HG02852 (cell line): Measurements from ENCODE around the gene DNAJC28.
"Not testable (repeated sequence)": the region's sequence is repeated elsewhere in the genome, so short reads cannot be mapped to it uniquely, and the experiment has no call there.

Experiments
- ATAC-seq: cut with Tn5 transposase; IDR thresholded peaks from one replicate; pipeline ENCODE4 v1.9.1; 2021; ENCODE audit warnings: mild to moderate bottlenecking, moderate library complexity; ENCODE audit not compliant: unreplicated experiment

Gene DNAJC28

DNA sequence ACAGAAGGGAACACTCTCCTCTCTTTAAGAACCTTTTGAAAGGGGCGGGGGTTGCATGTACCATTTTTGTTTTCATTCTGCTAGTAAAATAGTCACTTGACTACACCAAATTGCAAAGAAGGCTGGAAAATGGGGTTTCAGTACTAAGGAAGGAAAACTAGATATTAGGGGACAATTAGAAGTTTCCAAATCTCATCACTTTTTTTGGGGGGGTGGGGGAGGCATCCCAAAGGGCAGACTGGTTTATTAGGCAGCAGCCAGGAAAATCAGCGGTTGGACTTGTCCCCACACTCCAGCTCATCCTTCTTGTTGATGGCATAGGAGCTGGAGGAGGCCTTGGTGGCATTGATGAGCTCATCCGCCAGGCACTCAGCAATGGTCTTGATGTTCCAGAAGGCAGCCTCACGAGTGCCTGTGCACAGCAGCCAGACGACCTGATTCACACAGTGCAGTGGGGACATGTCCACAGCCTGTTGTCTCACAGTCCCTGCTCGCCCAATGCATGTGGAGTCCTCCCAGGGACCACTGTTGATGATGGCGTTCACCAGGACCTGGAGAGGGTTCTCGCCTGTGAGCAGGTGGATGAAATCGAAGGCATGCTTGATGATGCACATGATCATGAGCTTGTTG is 10.1 kb downstream of the DNAJC28 start:
- ATAC-seq = no peak

DNA sequence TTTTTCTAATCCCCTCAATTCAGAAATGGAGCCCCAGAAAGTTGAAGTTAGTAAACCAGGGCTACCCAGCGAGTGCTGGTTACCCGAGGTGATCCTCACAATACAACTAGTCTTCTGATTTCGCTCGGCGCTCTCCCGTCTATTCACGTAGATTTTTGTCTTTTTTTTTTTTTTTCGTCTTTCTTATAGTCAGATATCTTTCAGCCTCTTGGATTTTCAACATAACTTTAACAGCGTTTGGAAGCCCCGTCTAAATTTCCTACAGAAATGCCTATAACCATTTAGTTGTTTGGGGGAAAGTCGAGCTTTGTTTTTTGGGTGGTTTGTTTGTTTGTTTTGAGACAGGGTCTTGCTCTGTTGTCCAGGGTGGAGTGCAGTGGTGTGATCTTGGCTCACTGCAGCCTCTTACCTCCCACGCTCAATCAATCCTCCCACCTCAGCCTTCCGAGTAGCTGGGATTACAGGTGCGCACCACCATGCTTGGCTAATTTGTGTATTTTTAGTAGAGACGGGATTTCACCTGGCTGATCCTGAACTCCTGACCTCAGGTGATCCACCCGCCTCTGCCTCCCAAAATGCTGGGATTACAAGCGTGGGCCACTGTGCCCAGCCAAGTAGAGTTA is 10.9 kb downstream of the DNAJC28 start:
- ATAC-seq = no peak

DNA sequence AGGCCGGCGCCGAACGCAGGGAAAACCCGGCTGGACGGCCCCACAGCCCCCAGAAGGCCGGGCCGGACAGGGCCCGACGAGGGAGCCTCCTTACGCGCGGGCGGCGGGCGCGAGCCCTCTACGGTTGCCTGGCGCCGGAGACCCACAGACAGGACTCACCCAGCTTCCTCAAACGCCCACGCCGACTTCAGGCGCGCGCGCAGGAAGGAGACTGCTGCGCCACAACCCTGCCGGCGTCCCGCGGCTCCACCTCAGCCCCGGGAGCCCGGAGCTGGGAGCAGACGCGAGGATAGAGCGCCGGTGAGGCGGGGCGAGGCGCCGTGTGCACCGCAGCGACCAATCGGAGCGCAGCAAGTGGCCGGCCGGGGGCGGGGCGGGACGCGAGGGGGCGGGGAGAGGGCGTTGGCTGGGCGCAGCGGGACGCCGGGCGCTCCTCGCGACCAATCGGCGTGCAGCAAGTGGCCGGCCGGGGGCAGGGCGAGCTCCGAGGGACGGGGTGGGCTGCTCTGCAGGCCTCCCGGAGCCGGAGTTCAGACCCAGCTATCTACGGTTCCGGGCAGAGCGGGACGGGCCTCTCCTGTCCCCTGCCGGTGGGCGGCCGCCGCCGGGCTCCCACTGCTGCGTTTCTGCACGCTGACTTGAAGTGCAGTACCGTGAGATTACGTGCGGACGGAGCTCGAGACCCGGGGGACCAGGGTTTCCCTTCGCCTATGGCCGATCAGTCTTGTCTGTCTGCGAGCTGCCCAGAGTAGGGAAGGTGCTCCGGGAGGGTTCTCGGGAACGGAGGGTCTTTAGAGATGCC is 11.6 kb downstream of the DNAJC28 start, which contains the start of gene TMEM50B:
TSS of gene TMEM50B (minus strand) at position 296 of the 802 bp plus-strand sequence. CDS start 11,089 bp downstream, outside the sequence.
- ATAC-seq = peak; percentile 92

DNA sequence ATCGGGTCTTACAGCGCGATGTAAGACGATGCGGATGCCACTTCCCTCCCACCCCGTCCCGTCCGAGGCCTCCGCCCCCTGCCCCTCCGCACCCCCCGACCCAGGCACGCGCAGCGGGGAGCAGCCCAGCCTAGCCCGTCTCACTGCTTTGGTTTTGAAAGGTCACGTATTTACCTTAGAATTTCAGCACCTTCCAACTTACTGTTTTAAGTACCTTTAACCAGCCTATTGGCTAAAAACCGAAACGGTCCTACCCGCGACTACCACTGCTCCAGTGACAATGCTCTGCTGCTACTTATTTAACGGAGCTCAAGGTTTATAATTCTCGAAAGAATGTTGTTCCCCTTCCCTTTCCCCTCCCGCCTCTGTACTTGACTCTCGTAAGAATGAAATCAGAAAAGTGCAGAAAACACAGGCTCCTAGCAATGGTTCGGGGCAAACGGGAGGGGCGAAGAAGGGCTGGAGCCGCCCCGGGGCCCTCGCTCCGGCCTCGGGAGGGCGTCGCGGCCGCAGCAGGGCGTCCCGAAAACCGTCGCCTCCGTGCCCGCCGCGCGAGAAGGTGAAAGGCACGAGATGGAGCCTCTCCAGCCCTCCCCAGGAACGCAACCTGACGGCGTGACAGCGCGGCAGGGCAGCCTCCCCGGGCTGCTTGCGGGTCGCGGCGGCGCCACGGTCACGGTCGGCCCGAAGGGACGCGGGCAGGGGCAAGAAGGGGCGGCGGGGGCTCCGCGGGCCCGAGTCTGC is 12.4 kb downstream of the DNAJC28 start:
- ATAC-seq = peak; percentile 26

DNA sequence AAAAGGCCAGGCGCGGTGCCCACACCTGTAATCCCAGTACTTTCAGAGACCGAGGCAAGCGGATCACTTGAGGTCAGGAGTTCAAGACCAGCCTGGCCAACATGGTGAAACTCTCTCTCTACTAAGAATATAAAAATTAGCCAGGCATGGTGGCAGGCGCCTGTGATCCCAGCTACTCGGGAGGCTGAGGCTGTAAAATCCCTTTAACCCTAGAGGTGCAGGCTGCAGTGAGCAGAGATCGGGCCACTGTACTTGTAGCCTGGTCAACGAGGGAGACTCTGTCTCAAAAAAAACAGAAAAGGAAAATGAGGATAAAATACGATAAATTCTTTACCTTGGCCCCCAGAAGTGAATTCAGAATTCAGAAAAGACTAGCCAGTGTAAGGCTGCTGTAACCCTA is 13.3 kb downstream of the DNAJC28 start:
- ATAC-seq = no peak

DNA sequence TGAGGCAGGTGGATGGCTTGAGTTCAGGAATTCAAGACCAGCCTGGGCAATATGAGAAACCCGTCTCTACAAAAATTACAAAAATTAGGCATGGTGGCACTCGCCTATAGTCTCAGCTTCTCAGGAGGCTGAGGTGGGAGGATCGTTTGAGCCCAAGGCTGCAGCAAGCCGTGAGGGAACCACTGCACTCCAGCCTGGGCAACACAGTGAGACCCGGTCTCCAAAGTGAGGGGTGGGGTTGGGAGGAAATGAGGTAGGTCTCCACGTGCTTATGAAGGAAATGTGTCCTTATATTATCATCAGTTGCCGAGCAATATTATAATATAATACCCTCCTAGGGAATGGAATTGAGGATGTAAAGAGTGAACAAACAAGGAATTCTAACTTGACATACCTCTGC is 14.4 kb downstream of the DNAJC28 start:
- no peak for ATAC-seq

DNA sequence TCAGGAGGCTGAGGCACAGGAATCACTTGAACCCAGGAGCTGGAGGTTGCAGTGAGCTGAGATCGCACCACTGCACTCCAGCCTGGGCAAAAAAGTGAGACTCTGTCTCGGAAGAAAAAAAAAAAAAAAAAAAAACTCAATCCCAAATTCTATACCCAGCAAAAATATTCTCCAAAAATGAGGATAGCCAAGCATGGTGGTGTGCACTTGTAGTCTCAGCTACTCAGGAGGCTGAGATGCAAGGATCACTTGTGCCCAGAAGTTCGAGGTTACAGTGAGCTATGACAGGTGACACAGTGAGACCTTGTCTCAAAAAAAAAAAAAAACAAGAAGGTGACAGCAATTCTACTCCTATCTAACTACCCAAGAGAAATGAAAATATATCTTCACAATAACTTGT is 18.2 kb downstream of the DNAJC28 start:
- no peak for ATAC-seq

DNA sequence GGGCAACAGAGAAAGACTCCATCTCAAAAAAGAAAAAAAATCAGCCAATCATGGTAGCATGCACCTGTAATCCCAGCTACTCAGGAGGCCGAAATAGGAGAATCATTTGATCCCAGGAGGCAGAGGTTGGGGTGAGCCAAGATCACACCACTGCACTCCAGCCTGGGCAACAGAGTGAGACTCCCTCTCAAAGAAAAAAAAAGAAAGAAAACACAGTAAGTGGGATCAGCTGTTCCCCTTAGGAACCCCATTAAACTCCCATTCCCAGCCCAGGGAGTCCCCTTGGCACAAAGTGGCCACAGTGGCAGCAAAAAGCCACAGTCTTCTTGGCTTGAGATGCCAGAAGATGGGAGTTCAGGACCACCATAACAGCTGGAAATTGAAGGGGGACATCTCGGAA is 20.8 kb downstream of the DNAJC28 start:
- no peak for ATAC-seq

DNA sequence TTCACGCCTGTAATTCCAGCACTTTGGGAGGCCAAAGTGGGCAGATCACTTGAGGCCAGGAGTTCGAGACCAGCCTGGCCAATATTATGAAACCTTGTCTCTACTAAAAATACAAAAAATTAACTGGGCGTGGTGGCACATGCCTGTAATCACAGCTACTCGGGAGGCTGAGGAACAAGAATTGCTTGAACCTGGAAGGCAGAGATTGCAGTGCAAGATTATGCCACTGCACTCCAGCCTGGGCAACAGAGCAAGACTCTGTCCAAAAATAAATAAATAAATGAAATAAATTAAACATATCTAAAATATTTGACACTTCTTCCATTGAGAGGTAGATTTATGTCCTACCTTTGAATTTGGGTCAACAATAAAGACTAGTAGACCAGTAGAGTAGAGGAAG is 22.3 kb downstream of the DNAJC28 start:
- ATAC-seq = not testable (repeated sequence)

DNA sequence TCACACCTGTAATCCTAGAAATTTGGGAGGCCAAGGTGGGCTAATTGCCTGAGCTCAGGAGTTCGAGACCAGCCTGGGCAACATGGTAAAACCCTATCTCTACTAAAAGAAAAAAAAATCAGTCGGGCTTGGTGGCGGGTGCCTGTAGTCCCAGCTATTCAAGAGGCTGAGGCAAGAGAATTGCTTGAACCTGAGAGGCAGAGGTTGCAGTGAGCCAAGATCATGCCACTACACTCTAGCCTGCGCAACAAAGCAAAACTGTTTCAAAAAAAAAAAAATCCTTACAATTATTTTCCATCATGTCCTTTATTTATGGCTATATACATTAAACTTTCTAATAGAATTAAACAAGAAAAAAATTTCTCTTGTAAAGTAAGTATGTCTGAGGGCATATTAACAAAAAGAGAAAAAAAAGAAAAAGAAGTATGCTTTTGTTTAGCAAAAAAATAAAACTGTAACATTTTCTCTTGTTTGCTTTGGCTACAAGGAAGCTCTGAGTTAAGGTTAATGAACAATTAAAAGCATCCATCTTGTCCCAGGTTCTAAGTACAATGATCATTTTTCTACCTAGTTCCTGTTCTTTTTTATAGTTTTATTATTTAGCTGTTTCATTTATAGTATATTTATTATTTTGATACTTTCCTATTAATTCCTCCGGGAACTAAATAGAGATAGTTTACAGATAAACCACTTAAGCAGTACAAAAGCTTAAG is 29.8 kb downstream of the DNAJC28 start:
- no peak for ATAC-seq

DNA sequence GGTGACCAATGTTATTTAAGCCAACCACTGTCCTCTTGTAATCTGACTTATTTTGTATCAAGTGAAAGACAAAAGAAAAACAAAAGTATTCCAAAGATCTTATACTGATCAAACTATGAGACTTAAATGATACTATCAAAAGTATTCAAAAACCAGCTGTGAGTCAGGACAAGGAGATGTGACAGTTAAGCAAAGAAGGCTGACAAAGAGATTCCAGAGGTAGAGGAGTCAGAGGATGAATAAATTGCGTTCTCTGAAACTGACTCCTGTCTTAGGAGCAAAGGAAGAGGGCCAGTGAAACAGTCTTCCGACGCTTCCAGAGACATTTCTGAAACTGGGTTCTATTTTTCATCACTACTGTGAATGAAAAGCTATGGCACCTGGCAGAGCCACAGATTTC is 32.7 kb downstream of the DNAJC28 start:
- no peak for ATAC-seq

DNA sequence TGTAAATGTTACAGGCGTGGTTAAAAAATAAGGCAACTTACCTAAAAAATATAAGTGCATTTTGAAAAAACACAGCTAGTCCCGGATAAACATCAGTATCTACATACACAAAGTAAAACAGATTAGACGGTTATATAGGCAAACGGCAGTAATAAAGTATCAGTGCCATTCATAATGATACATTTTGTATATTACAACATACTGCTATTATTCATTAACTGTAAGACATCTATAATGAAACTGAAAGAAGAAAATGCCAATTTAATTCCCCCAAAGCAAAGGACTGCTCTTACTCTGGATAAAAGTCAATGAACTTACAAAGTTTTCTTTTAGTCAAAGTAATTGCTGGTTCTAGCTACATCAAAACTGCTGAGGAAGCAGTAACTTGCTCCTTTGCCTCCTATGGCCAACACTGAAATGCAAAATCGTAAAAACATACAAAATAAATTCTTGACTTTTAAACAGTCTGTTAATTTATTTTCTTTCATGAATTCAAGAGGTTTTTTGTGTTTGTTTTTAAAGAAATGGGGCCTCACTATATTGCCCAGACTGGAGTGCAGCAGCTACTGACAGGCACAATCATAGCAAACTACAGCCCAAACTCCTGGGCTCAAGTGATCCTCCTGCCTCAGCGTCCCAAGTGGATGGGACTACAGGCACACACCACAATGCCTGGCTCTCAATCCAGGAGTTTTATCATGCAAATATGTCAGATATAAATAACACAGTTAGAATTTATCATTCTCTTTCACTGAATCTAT is 35.6 kb downstream of the DNAJC28 start:
- no peak for ATAC-seq

DNA sequence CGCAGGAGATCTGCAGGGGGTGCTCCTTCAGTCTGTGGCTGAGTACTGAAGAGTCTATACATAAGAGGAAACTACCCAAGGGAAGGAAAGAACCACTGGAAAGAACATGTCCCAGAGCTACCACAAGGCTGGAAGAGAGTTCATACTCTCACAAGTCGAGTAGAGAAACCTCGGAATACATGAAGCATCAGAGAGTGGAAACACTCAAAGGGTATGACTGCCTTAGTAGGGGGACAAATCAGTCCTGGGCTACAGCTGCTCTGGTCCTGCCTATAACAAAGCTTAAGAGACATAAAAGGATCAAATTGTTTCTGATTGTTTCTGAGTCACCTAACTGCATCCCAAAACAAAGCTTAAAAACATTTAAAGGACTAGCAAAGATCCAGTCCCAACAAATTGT is 39.2 kb downstream of the DNAJC28 start:
- ATAC-seq = no peak

DNA sequence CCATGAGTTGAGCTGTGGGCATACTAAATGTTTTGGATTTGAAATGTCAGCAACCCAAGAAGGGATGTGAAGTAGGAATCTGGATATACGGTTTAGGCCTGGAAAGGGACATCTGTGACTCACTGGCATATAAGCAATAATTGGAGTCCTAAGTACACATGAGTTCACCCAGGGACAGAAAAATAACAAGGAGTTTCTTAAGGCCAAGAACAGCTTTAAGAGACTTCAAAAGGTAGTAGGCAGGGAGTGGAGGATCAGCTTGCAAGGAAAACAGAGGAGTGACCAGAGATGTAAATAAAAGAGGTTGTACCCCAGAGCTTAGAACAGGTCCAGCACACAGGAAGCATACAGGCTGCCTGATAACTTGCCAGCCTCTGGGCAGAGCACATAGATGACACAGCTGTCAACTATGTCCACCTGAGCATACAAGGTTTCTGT is 39.9 kb downstream of the DNAJC28 start:
- ATAC-seq = no peak

DNA sequence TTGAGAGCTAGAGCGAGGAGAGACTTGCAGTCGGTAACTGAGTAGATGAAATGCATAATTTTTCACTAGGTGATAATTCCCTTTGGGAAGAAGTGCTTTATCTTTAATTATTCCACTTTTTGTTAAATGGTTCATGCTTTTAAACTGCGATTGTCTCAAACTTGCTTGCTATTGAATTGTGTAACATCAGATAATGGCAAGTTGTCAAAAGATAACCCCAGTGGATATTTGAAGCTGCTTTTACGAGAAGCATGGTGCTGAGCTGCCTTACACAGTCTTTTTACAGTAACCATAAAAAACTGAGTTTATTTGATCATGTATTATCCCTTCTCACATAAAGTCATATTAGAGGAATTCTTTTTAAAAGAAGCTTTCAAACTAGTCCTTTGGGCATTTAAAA is 41.9 kb downstream of the DNAJC28 start:
- ATAC-seq = no peak

DNA sequence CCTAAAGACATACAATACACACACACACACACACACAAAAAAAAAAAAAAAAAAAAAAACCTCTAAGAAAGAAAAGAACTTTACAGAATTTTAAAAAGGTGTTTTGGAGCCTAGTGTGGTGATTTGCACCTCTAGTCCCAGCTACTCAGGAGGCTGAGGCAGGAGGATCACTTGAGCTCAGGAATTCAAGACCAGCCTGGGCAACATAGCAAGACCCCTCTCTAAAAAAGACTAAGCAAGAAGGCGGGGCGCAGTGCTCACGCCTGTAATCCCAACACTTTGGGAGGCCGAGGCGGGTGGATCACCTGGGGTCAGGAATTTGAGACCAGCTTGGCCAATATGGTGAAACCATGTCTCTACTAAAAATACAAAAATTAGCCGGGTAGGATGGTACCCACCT is 44.9 kb downstream of the DNAJC28 start:
- not testable (repeated sequence) for ATAC-seq

DNA sequence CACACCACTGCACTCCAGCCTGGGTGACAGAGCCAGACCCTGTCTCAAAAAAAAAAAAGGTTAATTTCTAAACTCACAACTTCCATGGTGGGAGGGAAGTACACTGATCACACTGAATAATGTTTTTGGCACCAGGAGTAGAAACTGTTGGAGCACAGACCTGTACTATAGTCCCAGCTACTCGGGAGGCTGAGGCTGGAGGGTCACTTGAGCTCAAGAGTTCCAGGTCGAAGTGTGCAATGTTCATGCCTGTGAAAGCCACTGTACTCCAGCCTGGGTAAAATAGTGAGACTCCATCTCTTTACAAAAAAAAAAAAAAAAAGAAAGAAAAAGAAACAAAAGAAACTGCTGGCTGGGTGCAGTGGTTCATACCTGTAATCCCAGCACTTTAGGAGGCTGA is 47.0 kb downstream of the DNAJC28 start:
- no peak for ATAC-seq

DNA sequence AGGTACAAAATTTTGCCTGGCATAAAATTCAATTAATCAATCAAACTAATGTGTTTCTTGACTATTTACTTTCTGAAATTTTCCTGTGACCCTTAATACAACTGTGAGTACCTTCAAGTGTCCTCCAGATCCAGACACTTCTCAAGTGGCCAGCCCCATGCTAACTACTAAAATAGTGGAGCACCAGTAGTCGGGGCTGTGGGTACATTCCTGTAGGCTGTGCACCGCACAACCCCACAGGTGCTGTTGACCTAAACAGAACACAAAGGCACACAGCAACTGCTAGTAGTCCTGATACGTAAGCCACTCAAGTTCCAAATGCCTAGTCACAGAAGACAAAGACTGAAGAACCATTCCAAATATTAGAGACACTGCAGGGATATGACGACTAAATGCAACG is 48.3 kb downstream of the DNAJC28 start:
- ATAC-seq = no peak

DNA sequence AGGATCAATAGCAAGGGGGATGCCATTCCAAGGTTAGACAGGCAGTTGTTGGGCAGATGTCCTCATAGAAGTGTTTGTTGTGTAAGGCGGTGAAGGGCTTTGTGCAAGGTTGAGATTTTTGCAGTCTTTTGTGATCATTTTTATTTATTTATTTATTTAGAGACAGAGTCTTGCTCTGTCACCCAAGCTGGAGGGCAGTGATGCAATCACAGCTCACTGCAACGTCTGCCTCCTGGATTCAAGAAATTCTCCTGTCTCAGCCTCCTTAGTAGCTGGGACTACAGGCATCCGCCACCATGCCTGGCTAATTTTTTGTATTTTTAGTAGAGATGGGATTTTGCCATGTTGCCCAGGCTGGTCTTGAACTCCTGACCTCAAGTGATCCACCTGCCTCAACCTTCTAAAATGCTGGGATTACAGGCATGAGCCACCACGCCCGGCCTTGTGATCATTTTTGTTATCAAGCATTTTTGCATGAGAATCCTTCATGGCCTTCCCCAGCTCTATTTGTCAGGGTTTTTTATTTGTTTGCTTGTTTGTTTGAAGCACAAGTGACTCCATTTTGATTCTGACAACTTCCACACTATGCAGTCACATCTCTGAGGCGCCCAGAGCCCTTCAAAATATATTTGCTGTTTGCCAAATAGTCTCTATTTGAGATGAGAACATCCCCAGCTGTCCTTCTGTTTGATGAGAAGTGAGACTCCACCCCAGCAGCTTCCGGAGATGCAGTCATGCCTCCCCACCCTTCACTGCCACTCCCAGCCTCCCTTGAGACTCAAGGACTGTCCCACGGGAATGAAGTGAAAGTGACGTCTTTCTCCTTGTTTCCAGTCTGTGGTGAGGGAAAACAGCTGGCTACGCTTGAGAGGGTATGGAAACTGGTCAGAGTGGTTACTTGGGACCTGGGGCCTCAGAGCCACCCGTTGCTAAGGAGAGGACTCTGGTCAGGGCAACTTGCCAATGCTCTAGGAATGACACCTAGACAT is 49.7 kb downstream of the DNAJC28 start:
- ATAC-seq = peak; percentile 64
